PC-3 (cell line): ENCODE measurements around the gene PKMYT1. TPM values are rescaled to one million over a fixed set of nuclear protein-coding genes. Genes with fewer than 3 reads are reported as not detected.
A peak's percentile ranks its signal among the peaks of the same experiment; 100 is the strongest.
"Not testable (repeated sequence)": the region's sequence is repeated elsewhere in the genome, so short reads cannot be mapped to it uniquely, and the experiment has no call there.

Experiments
- ATAC-seq: fragments of 200-7000 bp; cut with Tn5 transposase; 2 replicates; pipeline ENCODE4 v1.9.1; 2020; ENCODE audit warnings: mild to moderate bottlenecking, moderate library complexity
- BruUV-seq: library from RNA; stranded (reverse); fragments of 400-500 nt; replicated peaks from 2 replicates; lab custom pipeline; 2021; lab: Mats Ljungman, UMichigan
- CTCF ChIA-PET: fragments of 300-600 bp; sonication (Branson Sonifier 250); formaldehyde crosslinking; loops from one replicate; lab custom pipeline; 2022; ENCODE audit warnings: antibody characterized with exemption; lab: Charles Lee
- POLR2A ChIA-PET: fragments of 300-600 bp; sonication (Branson Sonifier 250); formaldehyde crosslinking; loops from one replicate; lab custom pipeline; 2022; ENCODE audit warnings: antibody characterized with exemption; ENCODE audit not compliant: unreplicated experiment; lab: Charles Lee
- DNase-seq: peaks from one replicate; pipeline ENCODE4 v3.0.0-alpha.2; 2015
- H2AFZ ChIP-seq: fragments of 300-600 bp; sonication (generic); 2 replicates; pipeline ENCODE4 v1.6.0; 2016; ENCODE audit warnings: antibody characterized with exemption, low read length
- H3F3A ChIP-seq: fragments of 300-600 bp; sonication (generic); one replicate; pipeline ENCODE4 v1.6.0; 2017; ENCODE audit warnings: antibody characterized with exemption, low read length, control low read depth, mild to moderate bottlenecking; ENCODE audit not compliant: unreplicated experiment
- H3K27ac ChIP-seq: fragments of 300-600 bp; sonication (generic); 2 replicates; pipeline ENCODE4 v1.5.1; 2016; ENCODE audit warnings: mild to moderate bottlenecking, low read length
- H3K27me3 ChIP-seq: fragments of 300-600 bp; sonication (generic); 2 replicates; pipeline ENCODE4 v1.6.1; 2016; ENCODE audit warnings: low read length, mixed read lengths
- H3K36me3 ChIP-seq: fragments of 300-600 bp; sonication (generic); 2 replicates; pipeline ENCODE4 v1.6.1; 2016; ENCODE audit warnings: low read depth, mixed run types, low read length, mixed read lengths
- H3K4me1 ChIP-seq: fragments of 300-600 bp; sonication (generic); 2 replicates; pipeline ENCODE4 v1.5.1; 2016; ENCODE audit warnings: low read length; ENCODE audit not compliant: insufficient read depth
- H3K4me2 ChIP-seq: fragments of 300-600 bp; sonication (generic); 2 replicates; pipeline ENCODE4 v1.6.0; 2016; ENCODE audit warnings: low read length
- H3K4me3 ChIP-seq: fragments of 300-600 bp; sonication (generic); 2 replicates; pipeline ENCODE4 v1.5.1; 2016; ENCODE audit warnings: mild to moderate bottlenecking, low read length, mixed read lengths
- H3K79me2 ChIP-seq: fragments of 300-600 bp; sonication (generic); 2 replicates; pipeline ENCODE4 v1.6.1; 2017; ENCODE audit warnings: low read length, mixed read lengths
- H3K9ac ChIP-seq: fragments of 300-600 bp; sonication (generic); 2 replicates; pipeline ENCODE4 v1.6.0; 2016; ENCODE audit warnings: mild to moderate bottlenecking, low read length
- H3K9me2 ChIP-seq: fragments of 300-600 bp; sonication (generic); replicated peaks from 2 replicates; pipeline ENCODE4 v1.6.1; 2016; ENCODE audit warnings: mixed run types, low read length, mixed read lengths
- H3K9me3 ChIP-seq: fragments of 300-600 bp; sonication (generic); 2 replicates; pipeline ENCODE4 v1.6.1; 2016; ENCODE audit warnings: low read length, mixed read lengths
- H4K20me1 ChIP-seq: fragments of 300-600 bp; sonication (generic); 2 replicates; pipeline ENCODE4 v1.6.1; 2016; ENCODE audit warnings: low read length, mixed read lengths
- CTCF ChIP-seq: fragments of 300-600 bp; sonication (generic); conservative IDR thresholded peaks from 2 replicates; pipeline ENCODE4 v1.5.1; 2017; ENCODE audit warnings: antibody characterized with exemption, low read depth, mild to moderate bottlenecking, low read length
- EZH2 ChIP-seq: fragments of 300-600 bp; sonication (generic); IDR thresholded peaks from one replicate; pipeline ENCODE4 v1.6.1; 2017; ENCODE audit warnings: antibody characterized with exemption, mild to moderate bottlenecking, low read length; ENCODE audit not compliant: unreplicated experiment
- EZH2phosphoT487 ChIP-seq: fragments of 300-600 bp; sonication (generic); IDR thresholded peaks from 2 replicates; pipeline ENCODE4 v1.6.1; 2018; ENCODE audit warnings: mild to moderate bottlenecking, antibody characterized with exemption, low read length, borderline replicate concordance
- intact Hi-C: fragments of 100-400 bp; cut with micrococcal nuclease; formaldehyde crosslinking; loops from 2 replicates; pipeline ENCODE4 v1.9.0; 2023
- total RNA-seq: library from RNA; depleted of rRNA; stranded (reverse); fragments of >200 nt; gene quantifications from 2 replicates; pipeline ENCODE4 v1.2.3, GENCODE V29; 2014

PKMYT1 gene
- total RNA-seq, 1 experiment from 2014 or later = 51.9 TPM

DNA sequence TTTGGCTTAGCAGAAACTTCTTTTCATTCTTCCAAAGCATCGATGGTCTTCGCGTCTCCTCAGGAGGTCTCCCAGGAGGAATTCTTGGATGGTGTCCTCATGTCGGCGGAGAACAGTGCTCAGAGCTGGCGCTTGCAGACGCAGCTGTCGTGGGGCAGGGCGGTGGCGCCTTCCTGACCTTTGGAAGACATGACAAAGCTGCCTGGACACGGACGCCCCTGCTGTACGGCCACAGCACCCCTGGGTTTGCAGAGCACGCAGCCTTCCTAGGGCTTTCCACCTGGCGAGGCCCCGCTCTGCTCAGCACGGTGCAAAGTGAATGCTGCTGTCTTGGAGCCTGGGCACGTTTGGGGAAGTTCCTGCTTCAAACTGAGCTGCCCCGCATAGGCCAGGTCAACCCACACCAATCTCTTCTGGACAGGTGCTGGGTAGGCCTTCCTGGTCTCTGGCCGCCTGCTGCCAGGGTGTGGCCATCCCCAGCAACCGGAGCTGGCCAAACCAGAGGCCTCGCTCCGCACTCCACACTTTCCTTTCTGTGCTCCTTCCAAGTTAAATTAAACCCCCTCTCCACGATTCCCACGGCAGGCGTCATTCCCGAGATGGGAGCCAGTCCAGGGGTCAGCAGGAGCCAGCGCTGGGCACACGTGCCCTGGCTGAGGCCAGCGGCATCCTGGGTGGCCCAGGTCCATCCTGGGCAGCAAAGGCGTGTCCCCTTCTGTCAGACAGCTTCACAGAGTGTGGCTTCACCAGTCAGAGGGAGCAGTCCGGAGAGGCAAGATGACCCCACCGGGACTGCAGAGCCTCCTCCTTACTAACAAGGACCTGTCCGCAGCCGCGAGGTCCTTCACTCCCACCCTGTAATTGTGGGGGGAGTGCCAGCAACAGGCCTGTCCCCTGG is 31.2 kb downstream of the PKMYT1 start:
- H3K9me2 ChIP-seq = no peaks in the 10 kb centered on the region
- H3K4me3 ChIP-seq = no peak overlapping the region
- no peak overlapping the region for H3K4me2 ChIP-seq
- ChIA-PET POLR2A (no interaction called here), CTCF (no interaction called here)
- H3K27me3 ChIP-seq = no peaks in the 10 kb centered on the region
- no peaks in the 10 kb centered on the region for H3F3A ChIP-seq
- no peaks in the 10 kb centered on the region for H4K20me1 ChIP-seq
- H3K9ac ChIP-seq = no peak overlapping the region
- no peaks in the 10 kb centered on the region for H3K4me1 ChIP-seq
- TF ChIP-seq CTCF = no peak
- no peak for TF ChIP-seq EZH2phosphoT487
- TF ChIP-seq EZH2 = no peak
- intact Hi-C loops = no loop called here
- no peaks in the 10 kb centered on the region for H3K79me2 ChIP-seq
- no peaks in the 10 kb centered on the region for H3K9me3 ChIP-seq
- H2AFZ ChIP-seq = no peak overlapping the region
- H3K36me3 ChIP-seq = no peaks in the 10 kb centered on the region
- BruUV-seq = TSS peak; percentile 58
- ATAC-seq (no peak), DNase-seq (no peak)
- no peak overlapping the region for H3K27ac ChIP-seq

DNA sequence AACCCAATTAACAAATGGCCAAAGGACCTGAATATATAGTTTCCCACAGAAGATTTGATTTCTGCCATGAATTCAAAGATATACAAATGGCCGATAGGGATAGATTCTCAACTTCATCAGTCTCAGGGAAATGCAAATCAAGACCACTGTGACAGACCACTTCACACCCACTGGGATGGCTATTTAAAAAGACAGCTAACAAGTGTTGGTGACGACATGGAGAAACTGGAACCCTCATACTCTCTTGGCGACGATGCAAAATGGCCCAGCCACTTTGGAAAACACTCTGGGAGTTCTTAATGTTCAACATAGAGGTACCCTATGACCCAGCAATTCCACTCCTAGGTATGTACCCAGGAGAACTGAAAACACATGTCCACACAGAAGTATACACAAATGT is 33.6 kb downstream of the PKMYT1 start:
- TF ChIP-seq EZH2 = no peak
- TF ChIP-seq CTCF = no peak
- TF ChIP-seq EZH2phosphoT487 = no peak
- no peaks in the 10 kb centered on the region for H3K9me2 ChIP-seq
- ChIA-PET POLR2A (no interaction called here), CTCF (interaction anchor here (0.6 kb wide), 1 partner anchor 23 kb away, joined by 3 read pairs; no protein-coding TSS in a partner anchor)
- no peak overlapping the region for H3K4me3 ChIP-seq
- no peaks in the 10 kb centered on the region for H4K20me1 ChIP-seq
- ATAC-seq (no peak), DNase-seq (no peak)
- no peaks in the 10 kb centered on the region for H3K36me3 ChIP-seq
- no peaks in the 10 kb centered on the region for H3K79me2 ChIP-seq
- intact Hi-C loops = no loop called here
- H3K9me3 ChIP-seq = no peaks in the 10 kb centered on the region
- H2AFZ ChIP-seq = no peak overlapping the region
- H3K27ac ChIP-seq = no peak overlapping the region
- H3K4me2 ChIP-seq = no peak overlapping the region
- no peaks in the 10 kb centered on the region for H3K27me3 ChIP-seq
- no TSS peak for BruUV-seq
- H3K4me1 ChIP-seq = no peaks in the 10 kb centered on the region
- H3F3A ChIP-seq = no peaks in the 10 kb centered on the region
- no peak overlapping the region for H3K9ac ChIP-seq

- intact Hi-C loops, CTCF ChIA-PET, H4K20me1 ChIP-seq, H3K4me2 ChIP-seq, H3K27ac ChIP-seq, POLR2A ChIA-PET, DNase-seq, H3F3A ChIP-seq, H3K36me3 ChIP-seq, H3K9me2 ChIP-seq, H3K4me3 ChIP-seq, BruUV-seq, H3K79me2 ChIP-seq, H3K4me1 ChIP-seq, H3K27me3 ChIP-seq, H3K9me3 ChIP-seq, H3K9ac ChIP-seq, H2AFZ ChIP-seq, ATAC-seq: not testable (repeated sequence)
Observed at GRCh38 chr16:2943716-2944115, 36.5 kb downstream of the PKMYT1 start.
